K562 (cell line): Measurements from ENCODE around the gene SLC10A3. TPM values are rescaled to one million over a fixed set of nuclear protein-coding genes. Genes with fewer than 3 reads are reported as not detected.

Experiments
- CAMTA2 ChIP-seq: fragments of 250-450 bp; sonication (Bioruptor Pico); conservative IDR thresholded peaks from 2 replicates; pipeline ENCODE4 v1.5.1; 2022
- CXXC5 ChIP-seq: fragments of 250-450 bp; sonication (Bioruptor Pico); IDR thresholded peaks from 2 replicates; pipeline ENCODE4 v1.8.0; 2022; ENCODE audit warnings: inconsistent platforms, mild to moderate bottlenecking, moderate library complexity
- E2F3 ChIP-seq: fragments of 250-450 bp; sonication (Bioruptor Pico); IDR thresholded peaks from 2 replicates; pipeline ENCODE4 v1.4.0; 2020; ENCODE audit warnings: mild to moderate bottlenecking
- ERF ChIP-seq: fragments of 450-650 bp; formaldehyde crosslinking; IDR thresholded peaks from 2 replicates; pipeline ENCODE4 v1.4.0; 2020; ENCODE audit warnings: mild to moderate bottlenecking, mixed read lengths
- MNT ChIP-seq, 2 experiments: fragments of 450-650 bp; conservative IDR thresholded peaks; 2 replicates each; pipeline ENCODE4 v1.6.1; 2017; ENCODE audit warnings: mild to moderate bottlenecking in 2 of 2, moderate library complexity in 2 of 2
- MYNN ChIP-seq, 2 experiments: sonication (generic); formaldehyde crosslinking in 1 of 2; IDR thresholded peaks; 2 replicates each; pipeline versions ENCODE4 v1.5.0 to v1.6.1; 2016 to 2020; ENCODE audit warnings: antibody characterized with exemption in 1 of 2, missing genetic modification reagents in 1 of 2
- TEAD4 ChIP-seq, 2 experiments: sonication (generic) in 1 of 2; formaldehyde crosslinking in 1 of 2; IDR thresholded peaks; 2 replicates each; pipeline versions ENCODE4 v1.6.1 to v1.8.0; 2012 to 2022; ENCODE audit warnings: borderline replicate concordance in 1 of 2, inconsistent platforms in 1 of 2, low read length in 1 of 2, mild to moderate bottlenecking in 1 of 2, missing genetic modification reagents in 1 of 2
- ZBTB9 ChIP-seq: fragments of 450-650 bp; formaldehyde crosslinking; IDR thresholded peaks from 2 replicates; pipeline ENCODE4 v1.4.0; 2020; ENCODE audit warnings: mild to moderate bottlenecking, moderate library complexity
- polyA plus RNA-seq, 8 experiments: library from polyadenylated mRNA; depleted of rRNA in 4 of 8; stranded (reverse) in 5 of 8; unstranded in 3 of 8; fragments of >200 nt; fragmentation: Nextera tagmentation in 2 of 8; fragmentation: Illumina TruSeq in 1 of 8; extraction: Ambion mirVana in 2 of 8; extraction: Trizol in 1 of 8; gene quantifications; 2 replicates each; pipeline versions ENCODE4 v1.2.1 to v1.2.3, GENCODE V29; 2011 to 2014; ENCODE audit warnings: inconsistent platforms in 1 of 8, missing spikeins in 1 of 8
- total RNA-seq, 7 experiments: library from RNA; depleted of rRNA in 6 of 7; stranded (reverse); fragments of >200 nt in 6 of 7; fragmentation: Illumina TruSeq in 2 of 7; extraction: Trizol in 2 of 7; gene quantifications; 2 replicates each; pipeline versions ENCODE4 v1.2.1 to v1.2.3, GENCODE V29; 2011 to 2021; ENCODE audit warnings: low replicate concordance in 1 of 7

The SLC10A3 gene
- total and polyA plus RNA-seq, 9 of the 15 experiments (the other 6 are each of a cell fraction or from before 2014, with no cell fraction given): 5.2 to 30.6 (median 16.7) TPM

- TF ChIP-seq E2F3 (CRISPR knock-in tag) (no peak), TEAD4 (IDR thresholded peaks at IDR 0.05; ENCODE audit: low read length) (peak; percentile 5; the same call in 1 of the 2 replicates), TEAD4 (CRISPR knock-in tag; IDR thresholded peaks at IDR 0.05; ENCODE audit: borderline replicate concordance) (no peak), MNT (conservative IDR thresholded peaks at IDR 0.05) (peak in 1 of 2 experiments; percentile 33; a peak in 2 of 4 replicates), CXXC5 (CRISPR knock-in tag) (0 out of 2 replicates have a peak, but pooled peaks have one; percentile 42), CAMTA2 (CRISPR knock-in tag) (no peak), ERF (CRISPR knock-in tag) (peak; percentile 67; the same call in 1 of the 2 replicates), ZBTB9 (CRISPR knock-in tag) (0 out of 2 replicates have a peak, but pooled peaks have one; percentile 39), MYNN (IDR thresholded peaks at IDR 0.05) (0 out of 2 replicates have a peak, but pooled peaks have one; percentile 50), MYNN (CRISPR knock-in tag; IDR thresholded peaks at IDR 0.05) (no peak)
Observed at GRCh38 chrX:154486396-154487207, 3.8 kb downstream of the SLC10A3 start, which contains the start of gene UBL4A (continued).
